Measurements from ENCODE around the gene ATP5F1B.
A peak's percentile ranks its signal among the peaks of the same experiment; 100 is the strongest.

ATP5F1B gene

GRCh38 chr12:56634242-56634836, 11.4 kb downstream of the ATP5F1B start:
- Histone ChIP-seq H3K27ac (replicated peaks) (peak overlapping the region; percentile 74), H3K27me3 (ENCODE audit: insufficient read depth, poor library complexity, severe bottlenecking) (no peaks in the 10 kb centered on the region), H3K4me3 (replicated peaks; ENCODE audit: insufficient read depth, low read length) (peak overlapping the region; percentile 77)
- DNase-seq (ENCODE audit: low read depth in 1 of 2, low spot score in 1 of 2) = no peak
- TF ChIP-seq CTCF (IDR thresholded peaks at IDR 0.05; ENCODE audit: insufficient read depth, low read length) = no peak
- TF ChIP-seq REST (IDR thresholded peaks at IDR 0.05; ENCODE audit: insufficient replicate concordance, low read depth) = no peak
- TF ChIP-seq POLR2AphosphoS5 (IDR thresholded peaks at IDR 0.05; ENCODE audit: low read depth) = no peak
- TF ChIP-seq SPI1 (IDR thresholded peaks at IDR 0.05; ENCODE audit: borderline replicate concordance, low read depth) = no peak
- TF ChIP-seq GABPA (IDR thresholded peaks at IDR 0.05; ENCODE audit: low read depth) = no peak

GRCh38 chr12:56633468-56634241, 12.1 kb downstream of the ATP5F1B start:
- DNase-seq (ENCODE audit: low read depth in 1 of 2, low spot score in 1 of 2) = no peak
- Histone ChIP-seq H3K27me3 (ENCODE audit: insufficient read depth, poor library complexity, severe bottlenecking) (no peaks in the 10 kb centered on the region), H3K4me3 (replicated peaks; ENCODE audit: insufficient read depth, low read length) (peak overlapping the region; percentile 77), H3K27ac (replicated peaks) (no peak overlapping the region)
- TF ChIP-seq SPI1 (IDR thresholded peaks at IDR 0.05; ENCODE audit: borderline replicate concordance, low read depth) (no peak), CTCF (IDR thresholded peaks at IDR 0.05; ENCODE audit: insufficient read depth, low read length) (no peak), GABPA (IDR thresholded peaks at IDR 0.05; ENCODE audit: low read depth) (no peak), POLR2AphosphoS5 (IDR thresholded peaks at IDR 0.05; ENCODE audit: low read depth) (no peak), REST (IDR thresholded peaks at IDR 0.05; ENCODE audit: insufficient replicate concordance, low read depth) (no peak)

- Histone ChIP-seq H3K4me3 (replicated peaks; ENCODE audit: insufficient read depth, low read length) (no peak overlapping the region), H3K27me3 (ENCODE audit: insufficient read depth, poor library complexity, severe bottlenecking) (no peaks in the 10 kb centered on the region), H3K27ac (replicated peaks) (no peak overlapping the region)
- no peak for DNase-seq (ENCODE audit: low read depth in 1 of 2, low spot score in 1 of 2)
- TF ChIP-seq GABPA (IDR thresholded peaks at IDR 0.05; ENCODE audit: low read depth) = no peak
- TF ChIP-seq CTCF (IDR thresholded peaks at IDR 0.05; ENCODE audit: insufficient read depth, low read length) = no peak
- TF ChIP-seq SPI1 (IDR thresholded peaks at IDR 0.05; ENCODE audit: borderline replicate concordance, low read depth) = no peak
- TF ChIP-seq REST (IDR thresholded peaks at IDR 0.05; ENCODE audit: insufficient replicate concordance, low read depth) = no peak
- no peak for TF ChIP-seq POLR2AphosphoS5 (IDR thresholded peaks at IDR 0.05; ENCODE audit: low read depth)
Measured at GRCh38 chr12:56632701-56633467, 12.9 kb downstream of the ATP5F1B start.

Data from HL-60 (cell line).